Measurements from ENCODE around the gene DCLK2. TPM values are rescaled to one million over a fixed set of nuclear protein-coding genes. Genes with fewer than 3 reads are reported as not detected.

The DCLK2 gene
- total and polyA plus RNA-seq, 2 of the 4 experiments (the other 2 are of a cell fraction): 11.3 to 15.5 TPM

- Histone ChIP-seq H4K91ac (ENCODE audit: insufficient read depth, low read depth, low read length) (no peak overlapping the region), H3K23ac (ENCODE audit: low read depth, low read length) (no peak overlapping the region), H2BK20ac (ENCODE audit: low read depth, low read length) (no peak overlapping the region), H4K20me1 (ENCODE audit: insufficient read depth, low read length) (no peaks in the 10 kb centered on the region), H2AK5ac (ENCODE audit: low read depth, low read length) (no peak overlapping the region), H3K18ac (ENCODE audit: low read depth, low read length) (no peak overlapping the region), H2AFZ (replicated peaks; ENCODE audit: low read length, poor library complexity) (no peak overlapping the region), H4K8ac (ENCODE audit: low read depth in 2 of 2, low read length in 2 of 2) (no peak overlapping the region; a peak in 1 of 4 replicates), H3K4me3 (ENCODE audit: insufficient read depth, low read depth, low read length) (no peak overlapping the region), H2AK9ac (replicated peaks; ENCODE audit: low read depth, low read length, poor library complexity) (no peak overlapping the region), H2BK120ac (ENCODE audit: low read depth, low read length) (no peak overlapping the region), H2BK15ac (ENCODE audit: low read depth, low read length) (no peak overlapping the region), H3K27ac (ENCODE audit: insufficient read depth, low read length) (no peak overlapping the region), H3K79me1 (ENCODE audit: low read depth in 1 of 2, low read length in 2 of 2) (peaks cover 4 to 10% of the 10 kb centered on the region in 2 experiments; a peak in 2 of 4 replicates), H3K9me1 (ENCODE audit: insufficient read depth, low read length) (peaks cover 9% of the 10 kb centered on the region), H3K9me3 (ENCODE audit: control insufficient read depth, insufficient read depth, low read length) (no peaks in the 10 kb centered on the region), H3K4me2 (ENCODE audit: low read depth, low read length) (no peak overlapping the region), H3K36me3 (ENCODE audit: control insufficient read depth, insufficient read depth, low read length) (peaks cover 17% of the 10 kb centered on the region), H3K56ac (ENCODE audit: extremely low read depth, insufficient read depth, low read length) (no peak overlapping the region), H3K4me1 (ENCODE audit: control insufficient read depth, insufficient read depth, low read length) (peaks cover 11% of the 10 kb centered on the region), H3K27me3 (ENCODE audit: control insufficient read depth, insufficient read depth, low read length) (no peaks in the 10 kb centered on the region), H3K9ac (ENCODE audit: low read depth, low read length) (no peak overlapping the region), H3K4ac (ENCODE audit: low read depth, low read length) (no peak overlapping the region), H4K5ac (ENCODE audit: low read depth, low read length) (no peak overlapping the region), H3K14ac (replicated peaks; ENCODE audit: low read depth, low read length) (no peak overlapping the region), H2BK5ac (ENCODE audit: low read depth, low read length, poor library complexity, severe bottlenecking) (no peak overlapping the region)
- in situ Hi-C loops (cut with MboI; ENCODE audit: low sequenced_read_pairs): loop anchor here (10.0 kb wide), 1 partner anchor 232 kb away; no protein-coding TSS in a partner anchor
- dilution Hi-C loops (cut with HindIII; ENCODE audit: low sequenced_read_pairs, unreplicated experiment): no loop called here
- ATAC-seq (ENCODE audit: low read depth) (no peak), DNase-seq (no peak)
- no peak for TF ChIP-seq ELK1 (IDR thresholded peaks at IDR 0.05; ENCODE audit: borderline replicate concordance, low read depth, low read length)
- TF ChIP-seq CEBPB (IDR thresholded peaks at IDR 0.05; ENCODE audit: low read depth, low read length): no peak
- no peak for TF ChIP-seq MXI1 (IDR thresholded peaks at IDR 0.05; ENCODE audit: borderline replicate concordance, low read depth, low read length)
- TF ChIP-seq RCOR1 (IDR thresholded peaks at IDR 0.05; ENCODE audit: insufficient replicate concordance, low read length): no peak
- no peak for TF ChIP-seq POLR2A (IDR thresholded peaks at IDR 0.05; ENCODE audit: low read depth, low read length)
- BruUV-seq (replicated peaks): no TSS peak
- intact Hi-C loops (cut with micrococcal nuclease): no loop called here
- POLR2A ChIA-PET (ENCODE audit: unreplicated experiment): no interaction called here
- WGBS, 2 experiments (ENCODE audit: extremely low coverage in 2 of 2, insufficient read length in 1 of 2): 100% methylated on average over 3 of the region's 7 CpGs; no CpG with 5 or more reads in 1 of the 2 experiments
- CTCF ChIA-PET: no interaction called here
These were observed 168.9 kb downstream of the DCLK2 start for GRCh38 chr4:150247184-150247583.

Data from IMR-90 (cell line).